ENCODE measurements around the gene INKA2.

- TF ChIP-seq EZH2 (IDR thresholded peaks at IDR 0.05) (no peak), POLR2AphosphoS5 (IDR thresholded peaks at IDR 0.05; ENCODE audit: borderline replicate concordance, low read depth, low read length) (no peak), FOXP2 (optimal IDR thresholded peaks at IDR 0.05; ENCODE audit: control extremely low read depth, extremely low read length, insufficient read depth) (no peak)
Observed at GRCh38 chr1:111723091-111723806, 15.9 kb downstream of the INKA2 start.
